ENCODE data around the gene TMEM229A.
A peak's percentile ranks its signal among the peaks of the same experiment; 100 is the strongest.

Gene TMEM229A

DNA sequence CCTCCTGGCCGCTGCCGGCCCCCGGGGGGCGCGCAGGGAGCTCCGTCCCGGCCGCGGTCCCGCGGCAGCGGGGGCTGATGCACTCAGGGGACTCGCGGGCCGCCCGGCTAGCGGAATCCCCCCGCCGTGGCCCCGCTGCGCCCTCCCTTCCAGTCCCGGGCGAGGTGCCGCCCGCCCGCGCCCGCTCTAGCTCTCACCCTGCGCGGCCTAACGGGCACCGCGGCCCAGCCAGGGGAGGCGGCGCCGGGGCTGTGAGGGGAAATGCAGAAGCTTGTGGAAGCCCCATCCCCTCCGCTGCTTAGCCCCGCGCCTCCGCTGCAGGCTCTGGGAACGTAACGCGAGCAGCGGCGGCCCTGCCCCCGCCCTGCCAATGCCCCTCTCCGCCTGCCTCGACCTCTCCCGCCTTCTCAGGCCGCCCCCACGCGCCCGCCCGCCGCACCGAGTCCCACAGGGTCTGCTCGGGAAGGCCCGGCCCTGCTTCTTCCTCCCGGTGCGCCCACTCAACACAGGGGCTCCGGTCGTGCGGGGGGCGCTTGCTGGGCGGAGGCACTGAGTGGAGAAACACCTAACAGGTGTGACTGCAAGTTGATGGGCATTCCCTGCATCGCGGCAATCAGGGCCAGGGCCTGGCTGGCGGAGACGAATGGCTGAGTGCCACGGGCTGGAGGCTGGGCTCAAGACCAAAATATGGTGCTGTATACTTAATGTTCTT, 384 bp upstream of the TMEM229A start (continued):
- 0 out of 2 replicates have a peak, but pooled peaks have one; percentile 42 for TF ChIP-seq ZNF501 (tag by site-specific recombination; IDR thresholded peaks at IDR 0.05)
- TF ChIP-seq KLF8 (tag by site-specific recombination; IDR thresholded peaks at IDR 0.05) = peak; percentile 51; the same call in 1 of the 2 replicates
- TF ChIP-seq ZFHX2 (tag by site-specific recombination; conservative IDR thresholded peaks at IDR 0.05) = peak; percentile 93
- peak; percentile 93 for TF ChIP-seq ZBTB8A (tag by site-specific recombination; IDR thresholded peaks at IDR 0.05)
- TF ChIP-seq ZNF335 (tag by site-specific recombination; conservative IDR thresholded peaks at IDR 0.05) = peak; percentile 42
- no peak for TF ChIP-seq ZNF24 (tag by site-specific recombination; IDR thresholded peaks at IDR 0.05)
- TF ChIP-seq ZNF777 (tag by site-specific recombination; IDR thresholded peaks at IDR 0.05; ENCODE audit: borderline replicate concordance) = peak; percentile 35; the same call in 1 of the 2 replicates
- TF ChIP-seq, protein P1, sequence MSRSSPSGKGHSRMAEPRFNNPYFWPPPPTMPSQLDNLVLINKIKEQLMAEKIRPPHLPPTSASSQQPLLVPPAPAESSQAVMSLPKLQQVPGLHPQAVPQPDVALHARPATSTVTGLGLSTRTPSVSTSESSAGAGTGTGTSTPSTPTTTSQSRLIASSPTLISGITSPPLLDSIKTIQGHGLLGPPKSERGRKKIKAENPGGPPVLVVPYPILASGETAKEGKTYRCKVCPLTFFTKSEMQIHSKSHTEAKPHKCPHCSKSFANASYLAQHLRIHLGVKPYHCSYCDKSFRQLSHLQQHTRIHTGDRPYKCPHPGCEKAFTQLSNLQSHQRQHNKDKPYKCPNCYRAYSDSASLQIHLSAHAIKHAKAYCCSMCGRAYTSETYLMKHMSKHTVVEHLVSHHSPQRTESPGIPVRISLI (tag by site-specific recombination; IDR thresholded peaks at IDR 0.05) = no peak
- TF ChIP-seq ZNF2 (tag by site-specific recombination; IDR thresholded peaks at IDR 0.05) = 0 out of 2 replicates have a peak, but pooled peaks have one; percentile 29
- peak; percentile 52; the same call in 1 of the 2 replicates for TF ChIP-seq ZBTB17 (tag by site-specific recombination; IDR thresholded peaks at IDR 0.05)
- no peak for TF ChIP-seq ZNF621 (tag by site-specific recombination; IDR thresholded peaks at IDR 0.05)
- TF ChIP-seq, protein P2, sequence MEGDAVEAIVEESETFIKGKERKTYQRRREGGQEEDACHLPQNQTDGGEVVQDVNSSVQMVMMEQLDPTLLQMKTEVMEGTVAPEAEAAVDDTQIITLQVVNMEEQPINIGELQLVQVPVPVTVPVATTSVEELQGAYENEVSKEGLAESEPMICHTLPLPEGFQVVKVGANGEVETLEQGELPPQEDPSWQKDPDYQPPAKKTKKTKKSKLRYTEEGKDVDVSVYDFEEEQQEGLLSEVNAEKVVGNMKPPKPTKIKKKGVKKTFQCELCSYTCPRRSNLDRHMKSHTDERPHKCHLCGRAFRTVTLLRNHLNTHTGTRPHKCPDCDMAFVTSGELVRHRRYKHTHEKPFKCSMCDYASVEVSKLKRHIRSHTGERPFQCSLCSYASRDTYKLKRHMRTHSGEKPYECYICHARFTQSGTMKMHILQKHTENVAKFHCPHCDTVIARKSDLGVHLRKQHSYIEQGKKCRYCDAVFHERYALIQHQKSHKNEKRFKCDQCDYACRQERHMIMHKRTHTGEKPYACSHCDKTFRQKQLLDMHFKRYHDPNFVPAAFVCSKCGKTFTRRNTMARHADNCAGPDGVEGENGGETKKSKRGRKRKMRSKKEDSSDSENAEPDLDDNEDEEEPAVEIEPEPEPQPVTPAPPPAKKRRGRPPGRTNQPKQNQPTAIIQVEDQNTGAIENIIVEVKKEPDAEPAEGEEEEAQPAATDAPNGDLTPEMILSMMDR (tag by site-specific recombination; IDR thresholded peaks at IDR 0.05) = peak; percentile 32
- TF ChIP-seq GLIS1 (tag by site-specific recombination; IDR thresholded peaks at IDR 0.05) = no peak
- TF ChIP-seq, protein P3, sequence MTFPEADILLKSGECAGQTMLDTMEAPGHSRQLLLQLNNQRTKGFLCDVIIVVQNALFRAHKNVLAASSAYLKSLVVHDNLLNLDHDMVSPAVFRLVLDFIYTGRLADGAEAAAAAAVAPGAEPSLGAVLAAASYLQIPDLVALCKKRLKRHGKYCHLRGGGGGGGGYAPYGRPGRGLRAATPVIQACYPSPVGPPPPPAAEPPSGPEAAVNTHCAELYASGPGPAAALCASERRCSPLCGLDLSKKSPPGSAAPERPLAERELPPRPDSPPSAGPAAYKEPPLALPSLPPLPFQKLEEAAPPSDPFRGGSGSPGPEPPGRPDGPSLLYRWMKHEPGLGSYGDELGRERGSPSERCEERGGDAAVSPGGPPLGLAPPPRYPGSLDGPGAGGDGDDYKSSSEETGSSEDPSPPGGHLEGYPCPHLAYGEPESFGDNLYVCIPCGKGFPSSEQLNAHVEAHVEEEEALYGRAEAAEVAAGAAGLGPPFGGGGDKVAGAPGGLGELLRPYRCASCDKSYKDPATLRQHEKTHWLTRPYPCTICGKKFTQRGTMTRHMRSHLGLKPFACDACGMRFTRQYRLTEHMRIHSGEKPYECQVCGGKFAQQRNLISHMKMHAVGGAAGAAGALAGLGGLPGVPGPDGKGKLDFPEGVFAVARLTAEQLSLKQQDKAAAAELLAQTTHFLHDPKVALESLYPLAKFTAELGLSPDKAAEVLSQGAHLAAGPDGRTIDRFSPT (tag by site-specific recombination; IDR thresholded peaks at IDR 0.05) = peak; percentile 51; the same call in 1 of the 2 replicates
- TF ChIP-seq, protein P4, sequence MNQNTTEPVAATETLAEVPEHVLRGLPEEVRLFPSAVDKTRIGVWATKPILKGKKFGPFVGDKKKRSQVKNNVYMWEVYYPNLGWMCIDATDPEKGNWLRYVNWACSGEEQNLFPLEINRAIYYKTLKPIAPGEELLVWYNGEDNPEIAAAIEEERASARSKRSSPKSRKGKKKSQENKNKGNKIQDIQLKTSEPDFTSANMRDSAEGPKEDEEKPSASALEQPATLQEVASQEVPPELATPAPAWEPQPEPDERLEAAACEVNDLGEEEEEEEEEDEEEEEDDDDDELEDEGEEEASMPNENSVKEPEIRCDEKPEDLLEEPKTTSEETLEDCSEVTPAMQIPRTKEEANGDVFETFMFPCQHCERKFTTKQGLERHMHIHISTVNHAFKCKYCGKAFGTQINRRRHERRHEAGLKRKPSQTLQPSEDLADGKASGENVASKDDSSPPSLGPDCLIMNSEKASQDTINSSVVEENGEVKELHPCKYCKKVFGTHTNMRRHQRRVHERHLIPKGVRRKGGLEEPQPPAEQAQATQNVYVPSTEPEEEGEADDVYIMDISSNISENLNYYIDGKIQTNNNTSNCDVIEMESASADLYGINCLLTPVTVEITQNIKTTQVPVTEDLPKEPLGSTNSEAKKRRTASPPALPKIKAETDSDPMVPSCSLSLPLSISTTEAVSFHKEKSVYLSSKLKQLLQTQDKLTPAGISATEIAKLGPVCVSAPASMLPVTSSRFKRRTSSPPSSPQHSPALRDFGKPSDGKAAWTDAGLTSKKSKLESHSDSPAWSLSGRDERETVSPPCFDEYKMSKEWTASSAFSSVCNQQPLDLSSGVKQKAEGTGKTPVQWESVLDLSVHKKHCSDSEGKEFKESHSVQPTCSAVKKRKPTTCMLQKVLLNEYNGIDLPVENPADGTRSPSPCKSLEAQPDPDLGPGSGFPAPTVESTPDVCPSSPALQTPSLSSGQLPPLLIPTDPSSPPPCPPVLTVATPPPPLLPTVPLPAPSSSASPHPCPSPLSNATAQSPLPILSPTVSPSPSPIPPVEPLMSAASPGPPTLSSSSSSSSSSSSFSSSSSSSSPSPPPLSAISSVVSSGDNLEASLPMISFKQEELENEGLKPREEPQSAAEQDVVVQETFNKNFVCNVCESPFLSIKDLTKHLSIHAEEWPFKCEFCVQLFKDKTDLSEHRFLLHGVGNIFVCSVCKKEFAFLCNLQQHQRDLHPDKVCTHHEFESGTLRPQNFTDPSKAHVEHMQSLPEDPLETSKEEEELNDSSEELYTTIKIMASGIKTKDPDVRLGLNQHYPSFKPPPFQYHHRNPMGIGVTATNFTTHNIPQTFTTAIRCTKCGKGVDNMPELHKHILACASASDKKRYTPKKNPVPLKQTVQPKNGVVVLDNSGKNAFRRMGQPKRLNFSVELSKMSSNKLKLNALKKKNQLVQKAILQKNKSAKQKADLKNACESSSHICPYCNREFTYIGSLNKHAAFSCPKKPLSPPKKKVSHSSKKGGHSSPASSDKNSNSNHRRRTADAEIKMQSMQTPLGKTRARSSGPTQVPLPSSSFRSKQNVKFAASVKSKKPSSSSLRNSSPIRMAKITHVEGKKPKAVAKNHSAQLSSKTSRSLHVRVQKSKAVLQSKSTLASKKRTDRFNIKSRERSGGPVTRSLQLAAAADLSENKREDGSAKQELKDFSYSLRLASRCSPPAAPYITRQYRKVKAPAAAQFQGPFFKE (tag by site-specific recombination; IDR thresholded peaks at IDR 0.05; ENCODE audit: borderline replicate concordance) = no peak
- peak; percentile 46; the same call in 1 of the 2 replicates for TF ChIP-seq GLIS2 (tag by site-specific recombination; IDR thresholded peaks at IDR 0.05)
- TF ChIP-seq SCRT1 (tag by site-specific recombination; IDR thresholded peaks at IDR 0.05; ENCODE audit: borderline replicate concordance) = 0 out of 2 replicates have a peak, but pooled peaks have one; percentile 44
- peak; percentile 43 for TF ChIP-seq SP2 (tag by site-specific recombination; IDR thresholded peaks at IDR 0.05)
- TF ChIP-seq, protein P5, sequence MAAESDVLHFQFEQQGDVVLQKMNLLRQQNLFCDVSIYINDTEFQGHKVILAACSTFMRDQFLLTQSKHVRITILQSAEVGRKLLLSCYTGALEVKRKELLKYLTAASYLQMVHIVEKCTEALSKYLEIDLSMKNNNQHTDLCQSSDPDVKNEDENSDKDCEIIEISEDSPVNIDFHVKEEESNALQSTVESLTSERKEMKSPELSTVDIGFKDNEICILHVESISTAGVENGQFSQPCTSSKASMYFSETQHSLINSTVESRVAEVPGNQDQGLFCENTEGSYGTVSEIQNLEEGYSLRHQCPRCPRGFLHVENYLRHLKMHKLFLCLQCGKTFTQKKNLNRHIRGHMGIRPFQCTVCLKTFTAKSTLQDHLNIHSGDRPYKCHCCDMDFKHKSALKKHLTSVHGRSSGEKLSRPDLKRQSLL (tag by site-specific recombination; IDR thresholded peaks at IDR 0.05) = peak; percentile 14; the same call in 1 of the 2 replicates
- TF ChIP-seq ZNF623 (tag by site-specific recombination; IDR thresholded peaks at IDR 0.05) = no peak
- peak; percentile 35; the same call in 1 of the 2 replicates for TF ChIP-seq ZNF202 (tag by site-specific recombination; IDR thresholded peaks at IDR 0.05; ENCODE audit: borderline replicate concordance)
- no peak for TF ChIP-seq ZBTB1 (tag by site-specific recombination; IDR thresholded peaks at IDR 0.05)
- peak; percentile 41; the same call in 1 of the 2 replicates for TF ChIP-seq ZNF660 (tag by site-specific recombination; IDR thresholded peaks at IDR 0.05)
- peak; percentile 24; the same call in 1 of the 2 replicates for TF ChIP-seq ZEB2 (tag by site-specific recombination; IDR thresholded peaks at IDR 0.05)
- no peak for TF ChIP-seq ZNF521 (tag by site-specific recombination; IDR thresholded peaks at IDR 0.05)
- no peak for TF ChIP-seq ZNF138 (tag by site-specific recombination; IDR thresholded peaks at IDR 0.05; ENCODE audit: borderline replicate concordance)
- peak; percentile 47 for TF ChIP-seq SP3 (tag by site-specific recombination; IDR thresholded peaks at IDR 0.05)
